ENCODE measurements around the gene FAM13B.
"Not testable (repeated sequence)": the region's sequence is repeated elsewhere in the genome, so short reads cannot be mapped to it uniquely, and the experiment has no call there.

The FAM13B gene

GRCh38 chr5:138033386-138033808 lies 518 bp upstream of the FAM13B start:
- TF ChIP-seq CTCF (IDR thresholded peaks at IDR 0.05; ENCODE audit: low read depth, low read length, missing control alignments): no peak
- DNase-seq (ENCODE audit: low read depth): no peak
- peak overlapping the region; percentile 89 for H3K4me3 ChIP-seq (ENCODE audit: low read depth, low read length)

GRCh38 chr5:138032028-138032571 lies 779 bp downstream of the FAM13B start:
- peak; percentile 2 for TF ChIP-seq CTCF (IDR thresholded peaks at IDR 0.05; ENCODE audit: low read depth, low read length, missing control alignments)
- DNase-seq (ENCODE audit: low read depth): peak; percentile 79

GRCh38 chr5:138029944-138030343 lies 2.9 kb downstream of the FAM13B start:
- DNase-seq (ENCODE audit: low read depth): no peak
- peak overlapping the region; percentile 89 for H3K4me3 ChIP-seq (ENCODE audit: low read depth, low read length)
- no peak for TF ChIP-seq CTCF (IDR thresholded peaks at IDR 0.05; ENCODE audit: low read depth, low read length, missing control alignments)

More at GRCh38 chr5:138032028-138032571, 779 bp downstream of the FAM13B start:
- H3K4me3 ChIP-seq (ENCODE audit: low read depth, low read length): peak overlapping the region; percentile 89

- H3K4me3 ChIP-seq (ENCODE audit: low read depth, low read length): peak overlapping the region; percentile 45
- no peak for TF ChIP-seq CTCF (IDR thresholded peaks at IDR 0.05; ENCODE audit: low read depth, low read length, missing control alignments)
- DNase-seq (ENCODE audit: low read depth): no peak
These were observed 3.4 kb downstream of the FAM13B start for GRCh38 chr5:138029501-138029900.

GRCh38 chr5:138028971-138029365 lies 3.9 kb downstream of the FAM13B start:
- no peak for TF ChIP-seq CTCF (IDR thresholded peaks at IDR 0.05; ENCODE audit: low read depth, low read length, missing control alignments)
- DNase-seq (ENCODE audit: low read depth): no peak
- H3K4me3 ChIP-seq (ENCODE audit: low read depth, low read length): peak overlapping the region; percentile 45

GRCh38 chr5:138028262-138028970 lies 4.5 kb downstream of the FAM13B start:
- H3K4me3 ChIP-seq (ENCODE audit: low read depth, low read length): peak overlapping the region; percentile 45
- DNase-seq (ENCODE audit: low read depth): not testable (repeated sequence)

GRCh38 chr5:138026793-138027192 lies 6.1 kb downstream of the FAM13B start:
- H3K4me3 ChIP-seq (ENCODE audit: low read depth, low read length); DNase-seq (ENCODE audit: low read depth): not testable (repeated sequence)

- H3K4me3 ChIP-seq (ENCODE audit: low read depth, low read length): no peak overlapping the region
- no peak for TF ChIP-seq CTCF (IDR thresholded peaks at IDR 0.05; ENCODE audit: low read depth, low read length, missing control alignments)
- DNase-seq (ENCODE audit: low read depth): no peak
These were observed 7.6 kb downstream of the FAM13B start for GRCh38 chr5:138025285-138025684.
